GM19043 (cell line): ENCODE results near the gene VTA1.
"Not testable (repeated sequence)": the region's sequence is repeated elsewhere in the genome, so short reads cannot be mapped to it uniquely, and the experiment has no call there.

ENCODE experiments used
- ATAC-seq: cut with Tn5 transposase; IDR thresholded peaks from one replicate; pipeline ENCODE4 v1.9.1; 2021; ENCODE audit warnings: low read depth; ENCODE audit not compliant: unreplicated experiment

Gene VTA1

GRCh38 chr6:142146828-142147662 is at the start of gene VTA1, which contains the start of gene NMBR:
VTA1 (plus strand) TSS chr6:142147263; CDS start chr6:142147288, 25 bp downstream.
NMBR (minus strand) TSS chr6:142147122; CDS start chr6:142088658, 58,464 bp downstream.
- ATAC-seq, result peak; percentile 99

- not testable (repeated sequence) for ATAC-seq
Observed at GRCh38 chr6:142104820-142105219, 42.2 kb upstream of the VTA1 start.

- not testable (repeated sequence) for ATAC-seq
Observed at GRCh38 chr6:142110820-142111219, 36.2 kb upstream of the VTA1 start.

GRCh38 chr6:142112451-142113061 is 34.5 kb upstream of the VTA1 start:
- no peak for ATAC-seq

GRCh38 chr6:142117366-142117765 is 29.7 kb upstream of the VTA1 start:
- no peak for ATAC-seq

- ATAC-seq, result no peak
Observed at GRCh38 chr6:142118328-142118727, 28.7 kb upstream of the VTA1 start.

- ATAC-seq, result no peak
Observed at GRCh38 chr6:142118925-142119324, 28.1 kb upstream of the VTA1 start.

GRCh38 chr6:142121342-142121741 is 25.7 kb upstream of the VTA1 start:
- ATAC-seq, result no peak

- no peak for ATAC-seq
Observed at GRCh38 chr6:142130814-142131213, 16.2 kb upstream of the VTA1 start.

GRCh38 chr6:142132625-142133024 is 14.4 kb upstream of the VTA1 start, which contains the start of gene GJE1:
GJE1 (plus strand) TSS chr6:142132925; CDS start chr6:142133159, 234 bp downstream.
- no peak for ATAC-seq

- no peak for ATAC-seq
Observed at GRCh38 chr6:142138876-142139275, 8.2 kb upstream of the VTA1 start.

- not testable (repeated sequence) for ATAC-seq
Observed at GRCh38 chr6:142141531-142141930, 5.5 kb upstream of the VTA1 start.

GRCh38 chr6:142152746-142153145 is 5.7 kb downstream of the VTA1 start:
- no peak for ATAC-seq

GRCh38 chr6:142153196-142153595 is 6.1 kb downstream of the VTA1 start:
- no peak for ATAC-seq

GRCh38 chr6:142154336-142154735 is 7.3 kb downstream of the VTA1 start:
- no peak for ATAC-seq

GRCh38 chr6:142155091-142155490 is 8.0 kb downstream of the VTA1 start:
- ATAC-seq, result no peak

GRCh38 chr6:142155895-142156757 is 9.1 kb downstream of the VTA1 start:
- no peak for ATAC-seq

GRCh38 chr6:142156758-142157068 is 9.7 kb downstream of the VTA1 start:
- ATAC-seq, result not testable (repeated sequence)

- ATAC-seq, result no peak
Observed at GRCh38 chr6:142162780-142163179, 15.7 kb downstream of the VTA1 start.

- ATAC-seq, result no peak
Observed at GRCh38 chr6:142165227-142165626, 18.2 kb downstream of the VTA1 start.

GRCh38 chr6:142167071-142167470 is 20.0 kb downstream of the VTA1 start:
- ATAC-seq, result no peak
